ENCODE data around the gene FUT7. TPM values are rescaled to one million over a fixed set of nuclear protein-coding genes. Genes with fewer than 3 reads are reported as not detected.

FUT7 gene
- total and polyA plus RNA-seq, 2 of the 13 experiments (the other 11 are each of a cell fraction or from before 2014, with no cell fraction given): 0.05 TPM; not detected in 1

GRCh38 chr9:137070906-137071275 is 39.0 kb upstream of the FUT7 start (continued):
- TF ChIP-seq CTCF (CRISPR knock-in tag; IDR thresholded peaks at IDR 0.05) (peak; percentile 21; the same call in 1 of the 2 replicates), ARNTL (CRISPR knock-in tag; IDR thresholded peaks at IDR 0.05) (0 out of 2 replicates have a peak, but pooled peaks have one; percentile 6), CBX2 (IDR thresholded peaks at IDR 0.05; ENCODE audit: low read depth, low read length) (no peak), CBX2 (CRISPR knock-in tag; IDR thresholded peaks at IDR 0.05; ENCODE audit: low read depth) (no peak), ZNF639 (CRISPR knock-in tag; conservative IDR thresholded peaks at IDR 0.05) (no peak), NCOA2 (CRISPR knock-in tag; IDR thresholded peaks at IDR 0.05) (peak; percentile 36; the same call in 1 of the 2 replicates), HHEX (CRISPR knock-in tag; IDR thresholded peaks at IDR 0.05) (no peak), KLF13 (CRISPR knock-in tag; IDR thresholded peaks at IDR 0.05) (0 out of 2 replicates have a peak, but pooled peaks have one; percentile 29), FOXP4 (CRISPR knock-in tag; IDR thresholded peaks at IDR 0.05) (peak; percentile 2; the same call in 1 of the 2 replicates), ZNF280B (CRISPR knock-in tag; IDR thresholded peaks at IDR 0.05; ENCODE audit: borderline replicate concordance) (0 out of 2 replicates have a peak, but pooled peaks have one; percentile 50), UBTF (CRISPR knock-in tag; IDR thresholded peaks at IDR 0.05) (peak; percentile 51), SMAD1 (CRISPR knock-in tag; IDR thresholded peaks at IDR 0.05; ENCODE audit: borderline replicate concordance, low read depth) (0 out of 2 replicates have a peak, but pooled peaks have one; percentile 40), HMGXB4 (CRISPR knock-in tag; IDR thresholded peaks at IDR 0.05; ENCODE audit: borderline replicate concordance in 1 of 2, low read depth in 1 of 2) (peak in 1 of 2 experiments; percentile 44; a peak in 1 of 4 replicates), ZNF883 (CRISPR knock-in tag; IDR thresholded peaks at IDR 0.05; ENCODE audit: not compliant biosample characterization) (peak; percentile 54), ZFX (CRISPR knock-in tag; IDR thresholded peaks at IDR 0.05; ENCODE audit: low read depth) (peak; percentile 71)
- TF ChIP-seq, protein P1, sequence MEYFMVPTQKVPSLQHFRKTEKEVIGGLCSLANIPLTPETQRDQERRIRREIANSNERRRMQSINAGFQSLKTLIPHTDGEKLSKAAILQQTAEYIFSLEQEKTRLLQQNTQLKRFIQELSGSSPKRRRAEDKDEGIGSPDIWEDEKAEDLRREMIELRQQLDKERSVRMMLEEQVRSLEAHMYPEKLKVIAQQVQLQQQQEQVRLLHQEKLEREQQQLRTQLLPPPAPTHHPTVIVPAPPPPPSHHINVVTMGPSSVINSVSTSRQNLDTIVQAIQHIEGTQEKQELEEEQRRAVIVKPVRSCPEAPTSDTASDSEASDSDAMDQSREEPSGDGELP (IDR thresholded peaks at IDR 0.05; ENCODE audit: borderline replicate concordance, low read depth): 0 out of 2 replicates have a peak, but pooled peaks have one; percentile 23
